Gastrocnemius medialis (tissue), 4 donors: ENCODE data around the gene BNC2. TPM values are rescaled to one million over a fixed set of nuclear protein-coding genes. Genes with fewer than 3 reads are reported as not detected.

Source experiments
- ATAC-seq, 2 donors: fragments of 150-250 bp; one replicate each; pipeline ENCODE4 v1.9.1; 2016
- DNase-seq, 2 donors: peaks; one replicate each; pipeline ENCODE4 v3.0.0-alpha.2; 2019
- H3K27ac ChIP-seq, 4 donors: fragments of 200-600 bp; sonication (generic); 1 replicate in 1 of 4; 2 replicates in 3 of 4; pipeline ENCODE4 v1.5.1; 2016 to 2018; ENCODE audit warnings: mild to moderate bottlenecking in 2 of 4, moderate library complexity in 1 of 4
- H3K27me3 ChIP-seq, 3 donors: fragments of 200-600 bp; sonication (generic) in 2 of 3; 1 replicate in 1 of 3; 2 replicates in 2 of 3; pipeline versions ENCODE4 v1.5.1 to v1.6.0; 2016 to 2019; ENCODE audit warnings: mild to moderate bottlenecking in 1 of 3, moderate library complexity in 1 of 3
- H3K36me3 ChIP-seq, 2 donors: fragments of 200-600 bp; sonication (generic) in 1 of 2; one replicate each; pipeline ENCODE4 v1.5.1; 2017 to 2018
- H3K4me1 ChIP-seq, 2 donors: fragments of 200-600 bp; sonication (generic) in 1 of 2; one replicate each; pipeline ENCODE4 v1.5.1; 2016 to 2017; ENCODE audit warnings: mild to moderate bottlenecking in 2 of 2
- H3K4me3 ChIP-seq, 4 donors: fragments of 200-600 bp; sonication (generic) in 3 of 4; 1 replicate in 1 of 4; 2 replicates in 3 of 4; pipeline ENCODE4 v1.5.1; 2016 to 2019; ENCODE audit warnings: mild to moderate bottlenecking in 2 of 4
- H3K9me3 ChIP-seq, 3 donors: fragments of 200-600 bp; sonication (generic) in 2 of 3; 1 replicate in 1 of 3; 2 replicates in 2 of 3; pipeline ENCODE4 v1.5.1; 2016 to 2019
- CTCF ChIP-seq, 5 experiments: fragments of 450-650 bp in 3 of 5; fragments of 200-600 bp in 2 of 5; sonication (generic) in 2 of 5; IDR thresholded peaks in 4 of 5; conservative IDR thresholded peaks in 1 of 5; 1 replicate in 4 of 5; 2 replicates in 1 of 5; pipeline ENCODE4 v1.5.1; 2016 to 2019; ENCODE audit warnings: antibody characterized with exemption in 5 of 5, mild to moderate bottlenecking in 3 of 5, moderate library complexity in 3 of 5
- POLR2A ChIP-seq, 2 donors: fragments of 450-650 bp; IDR thresholded peaks; one replicate each; pipeline ENCODE4 v1.6.1; 2017; ENCODE audit warnings: antibody characterized with exemption in 2 of 2, mild to moderate bottlenecking in 2 of 2, moderate library complexity in 2 of 2
- in situ Hi-C, 4 donors: fragments of 200-750 bp; cut with MboI; loops; one replicate each; pipeline versions ENCODE4 v1.15.0 to v1.8.0; 2017; ENCODE audit warnings: low sequenced_read_pairs in 4 of 4
- intact Hi-C: fragments of 100-400 bp; cut with DNase I; formaldehyde crosslinking; loops from one replicate; pipeline ENCODE4 v1.15.1; 2023; ENCODE audit warnings: low total_unique reads
- total RNA-seq, 4 donors: library from RNA; depleted of rRNA; stranded (reverse); fragments of >200 nt; gene quantifications; one replicate each; pipeline versions ENCODE4 v1.1.0 to v1.2.3, GENCODE V29; 2016

BNC2 gene
- total RNA-seq, 4 donors from 2014 or later, result 40.9 to 122 (median 68.7) TPM

- no peak overlapping the region for H3K27ac ChIP-seq
- no peaks in the 10 kb centered on the region for H3K36me3 ChIP-seq
- no peaks in the 10 kb centered on the region for H3K27me3 ChIP-seq
- in situ Hi-C loops, result no loop called here
- H3K4me3 ChIP-seq, result no peak overlapping the region
- TF ChIP-seq CTCF (IDR thresholded peaks at IDR 0.05 in 4 of 5, conservative IDR thresholded peaks at IDR 0.05 in 1 of 5) (no peak), POLR2A (IDR thresholded peaks at IDR 0.05) (no peak)
- ATAC-seq, result no peak
- intact Hi-C loops, result no loop called here
- H3K9me3 ChIP-seq, result no peaks in the 10 kb centered on the region
- H3K4me1 ChIP-seq, result peaks cover 5 to 7% of the 10 kb centered on the region in 2 donors
- DNase-seq, result no peak
Measured at GRCh38 chr9:16563446-16563845, 307.0 kb downstream of the BNC2 start.

GRCh38 chr9:16561121-16561520 lies 309.3 kb downstream of the BNC2 start:
- H3K4me1 ChIP-seq, result peaks cover 5 to 7% of the 10 kb centered on the region in 2 donors
- TF ChIP-seq CTCF (IDR thresholded peaks at IDR 0.05 in 4 of 5, conservative IDR thresholded peaks at IDR 0.05 in 1 of 5), result no peak
- no peak for TF ChIP-seq POLR2A (IDR thresholded peaks at IDR 0.05)
- DNase-seq (no peak), ATAC-seq (no peak)
- no peaks in the 10 kb centered on the region for H3K36me3 ChIP-seq
- in situ Hi-C loops (no loop called here), intact Hi-C loops (no loop called here)
- H3K27ac ChIP-seq, result no peak overlapping the region
- H3K4me3 ChIP-seq, result no peak overlapping the region
- no peaks in the 10 kb centered on the region for H3K9me3 ChIP-seq
- no peaks in the 10 kb centered on the region for H3K27me3 ChIP-seq

- peaks cover 5 to 7% of the 10 kb centered on the region in 2 donors for H3K4me1 ChIP-seq
- intact Hi-C loops (no loop called here), in situ Hi-C loops (no loop called here)
- H3K27me3 ChIP-seq, result no peaks in the 10 kb centered on the region
- DNase-seq (no peak), ATAC-seq (no peak)
- no peaks in the 10 kb centered on the region for H3K36me3 ChIP-seq
- no peak for TF ChIP-seq CTCF (IDR thresholded peaks at IDR 0.05 in 4 of 5, conservative IDR thresholded peaks at IDR 0.05 in 1 of 5)
- no peak for TF ChIP-seq POLR2A (IDR thresholded peaks at IDR 0.05)
- no peaks in the 10 kb centered on the region for H3K9me3 ChIP-seq
- H3K4me3 ChIP-seq, result no peak overlapping the region
- no peak overlapping the region for H3K27ac ChIP-seq
Measured at GRCh38 chr9:16559418-16560188, 310.9 kb downstream of the BNC2 start.

- H3K9me3 ChIP-seq, result no peaks in the 10 kb centered on the region
- no peaks in the 10 kb centered on the region for H3K36me3 ChIP-seq
- DNase-seq, result no peak
- TF ChIP-seq CTCF (IDR thresholded peaks at IDR 0.05 in 4 of 5, conservative IDR thresholded peaks at IDR 0.05 in 1 of 5) (no peak), POLR2A (IDR thresholded peaks at IDR 0.05) (no peak)
- no peaks in the 10 kb centered on the region for H3K27me3 ChIP-seq
- H3K4me1 ChIP-seq, result peaks cover 5 to 7% of the 10 kb centered on the region in 2 donors
- ATAC-seq, result no peak
- in situ Hi-C loops, result no loop called here
- H3K27ac ChIP-seq, result no peak overlapping the region
- intact Hi-C loops, result no loop called here
- no peak overlapping the region for H3K4me3 ChIP-seq
Measured at GRCh38 chr9:16555802-16556201, 314.7 kb downstream of the BNC2 start.
